ENCODE data around the gene PHEX. TPM values are rescaled to one million over a fixed set of nuclear protein-coding genes. Genes with fewer than 3 reads are reported as not detected.

Gene PHEX
- total RNA-seq, 2 donors from 2014 or later = 0.24 to 0.37 TPM

- no peak within 1 kb of the TSS for H3K4me3 Mint-ChIP-seq
- Histone ChIP-seq H3K27ac (ENCODE audit: low read depth, low read length) (no peak within 1 kb of the TSS), H3K27me3 (ENCODE audit: control insufficient read depth, insufficient read depth, low read length, poor library complexity, severe bottlenecking) (no peaks in the 10 kb centered on the region), H3K9me3 (ENCODE audit: control insufficient read depth, low read length) (no peaks in the 10 kb centered on the region), H3K9ac (ENCODE audit: extremely low read depth, low read length, poor library complexity, severe bottlenecking) (no peak within 1 kb of the TSS), H3K4me3 (ENCODE audit: low read length) (no peak within 1 kb of the TSS), H3K36me3 (ENCODE audit: control insufficient read depth, insufficient read depth, low read length) (no peaks in the 10 kb centered on the region), H3K4me1 (ENCODE audit: control insufficient read depth, insufficient read depth, low read length) (no peaks in the 10 kb centered on the region)
- no peak for DNase-seq
- H3K4me1 Mint-ChIP-seq = no peaks in the 10 kb centered on the region
- no peaks in the 10 kb centered on the region for H3K9me3 Mint-ChIP-seq
- no peaks in the 10 kb centered on the region for H3K27me3 Mint-ChIP-seq (ENCODE audit: insufficient read depth)
- TF ChIP-seq CTCF (conservative IDR thresholded peaks at IDR 0.05) = no peak
- no peaks in the 10 kb centered on the region for H3K36me3 Mint-ChIP-seq (ENCODE audit: low read depth)
- 80 to 94% methylated on average over 1 to 13 of the region's 13 CpGs for WGBS, 2 experiments (ENCODE audit: insufficient coverage in 1 of 2, insufficient read length in 1 of 2)
- H3K27ac Mint-ChIP-seq = no peak within 1 kb of the TSS
These were observed 240.5 kb downstream of the PHEX start, which contains the start of gene CBLL2 for GRCh38 chrX:22272613-22273012. CBLL2 (plus strand) TSS chrX:22272913; CDS start chrX:22272992, 79 bp downstream.

GRCh38 chrX:22273714-22274317 is 241.7 kb downstream of the PHEX start:
- Mint-ChIP-seq H3K27me3 (ENCODE audit: insufficient read depth) (no peaks in the 10 kb centered on the region), H3K36me3 (ENCODE audit: low read depth) (no peaks in the 10 kb centered on the region), H3K27ac (no peak overlapping the region), H3K4me3 (no peak overlapping the region), H3K9me3 (no peaks in the 10 kb centered on the region), H3K4me1 (no peaks in the 10 kb centered on the region)
- Histone ChIP-seq H3K9ac (ENCODE audit: extremely low read depth, low read length, poor library complexity, severe bottlenecking) (no peak overlapping the region), H3K27me3 (ENCODE audit: control insufficient read depth, insufficient read depth, low read length, poor library complexity, severe bottlenecking) (no peaks in the 10 kb centered on the region), H3K4me3 (ENCODE audit: low read length) (no peak overlapping the region), H3K36me3 (ENCODE audit: control insufficient read depth, insufficient read depth, low read length) (no peaks in the 10 kb centered on the region), H3K4me1 (ENCODE audit: control insufficient read depth, insufficient read depth, low read length) (no peaks in the 10 kb centered on the region), H3K9me3 (ENCODE audit: control insufficient read depth, low read length) (no peaks in the 10 kb centered on the region), H3K27ac (ENCODE audit: low read depth, low read length) (no peak overlapping the region)
- 97 to 99% methylated on average over 5 to 13 of the region's 15 CpGs for WGBS, 2 experiments (ENCODE audit: insufficient coverage in 1 of 2, insufficient read length in 1 of 2)
- no peak for DNase-seq
- no peak for TF ChIP-seq CTCF (conservative IDR thresholded peaks at IDR 0.05)

- Histone ChIP-seq H3K4me1 (ENCODE audit: control insufficient read depth, insufficient read depth, low read length) (no peaks in the 10 kb centered on the region), H3K9me3 (ENCODE audit: control insufficient read depth, low read length) (no peaks in the 10 kb centered on the region), H3K27ac (ENCODE audit: low read depth, low read length) (no peak overlapping the region), H3K27me3 (ENCODE audit: control insufficient read depth, insufficient read depth, low read length, poor library complexity, severe bottlenecking) (no peaks in the 10 kb centered on the region), H3K4me3 (ENCODE audit: low read length) (no peak overlapping the region), H3K36me3 (ENCODE audit: control insufficient read depth, insufficient read depth, low read length) (no peaks in the 10 kb centered on the region), H3K9ac (ENCODE audit: extremely low read depth, low read length, poor library complexity, severe bottlenecking) (no peak overlapping the region)
- no peak for TF ChIP-seq CTCF (conservative IDR thresholded peaks at IDR 0.05)
- no peaks in the 10 kb centered on the region for H3K27me3 Mint-ChIP-seq (ENCODE audit: insufficient read depth)
- H3K4me3 Mint-ChIP-seq = no peak overlapping the region
- no peaks in the 10 kb centered on the region for H3K4me1 Mint-ChIP-seq
- WGBS, 2 experiments (ENCODE audit: insufficient coverage in 1 of 2, insufficient read length in 1 of 2) = 93 to 100% methylated on average over 1 to 6 of the region's 6 CpGs
- H3K9me3 Mint-ChIP-seq = peaks cover 3% of the 10 kb centered on the region
- no peak overlapping the region for H3K27ac Mint-ChIP-seq
- H3K36me3 Mint-ChIP-seq (ENCODE audit: low read depth) = no peaks in the 10 kb centered on the region
- DNase-seq = no peak
These were observed 244.7 kb downstream of the PHEX start for GRCh38 chrX:22276781-22277180.

All from endodermal cell (in vitro differentiated cells).